Upper lobe of left lung (tissue), 6 donors: ENCODE results near the gene ADD2. TPM values are rescaled to one million over a fixed set of nuclear protein-coding genes. Genes with fewer than 3 reads are reported as not detected.

ENCODE experiments used
- ATAC-seq, 2 donors: fragments of 200-7000 bp; cut with Tn5 transposase; one replicate each; pipeline ENCODE4 v1.9.1; 2022; ENCODE audit warnings: mild to moderate bottlenecking in 2 of 2, moderate library complexity in 2 of 2; ENCODE audit not compliant: low FRiP score in 2 of 2
- DNase-seq, 2 donors: peaks; one replicate each; pipeline ENCODE4 v3.0.0-alpha.2; 2019 to 2020
- H3K27ac ChIP-seq, 4 donors: fragments of 200-600 bp; sonication (generic); one replicate each; pipeline ENCODE4 v1.5.1; 2016 to 2019
- H3K27me3 ChIP-seq, 4 donors: fragments of 200-600 bp; sonication (generic); one replicate each; pipeline ENCODE4 v1.5.1; 2017 to 2019
- H3K36me3 ChIP-seq, 4 donors: fragments of 200-600 bp; sonication (generic); one replicate each; pipeline ENCODE4 v1.5.1; 2016 to 2019
- H3K4me1 ChIP-seq, 4 donors: fragments of 200-600 bp; sonication (generic); one replicate each; pipeline ENCODE4 v1.5.1; 2018 to 2019
- H3K4me3 ChIP-seq, 4 donors: fragments of 200-600 bp; sonication (generic); one replicate each; pipeline ENCODE4 v1.5.1; 2017 to 2019; ENCODE audit warnings: mild to moderate bottlenecking in 2 of 4, moderate library complexity in 1 of 4
- H3K9me3 ChIP-seq, 4 donors: fragments of 200-600 bp; sonication (generic); one replicate each; pipeline ENCODE4 v1.5.1; 2018 to 2019
- CTCF ChIP-seq, 6 experiments: fragments of 450-650 bp in 4 of 6; fragments of 200-600 bp in 2 of 6; sonication (generic) in 2 of 6; IDR thresholded peaks; one replicate each; pipeline ENCODE4 v1.5.1; 2016 to 2019; ENCODE audit warnings: antibody characterized with exemption in 6 of 6
- EP300 ChIP-seq, 4 donors: sonication (generic); formaldehyde crosslinking; IDR thresholded peaks; one replicate each; pipeline ENCODE4 v1.5.1; 2017; ENCODE audit warnings: antibody characterized with exemption in 4 of 4, control low read depth in 2 of 4
- POLR2A ChIP-seq, 4 donors: fragments of 450-650 bp; IDR thresholded peaks; one replicate each; pipeline ENCODE4 v1.5.1; 2016 to 2017; ENCODE audit warnings: antibody characterized with exemption in 4 of 4, mild to moderate bottlenecking in 2 of 4
- POLR2AphosphoS5 ChIP-seq, 2 donors: sonication (generic); formaldehyde crosslinking; IDR thresholded peaks; one replicate each; pipeline ENCODE4 v1.5.1; 2017; ENCODE audit warnings: antibody characterized with exemption in 2 of 2
- WGBS, 2 donors: methylation state at CpG; one replicate each; pipeline ENCODE4 v1.1.5; 2017 to 2018; 5-methylcytosine and 5-hydroxymethylcytosine counted together
- total RNA-seq, 6 donors: library from RNA; depleted of rRNA in 4 of 6; stranded (reverse); fragments of >200 nt in 4 of 6; gene quantifications; one replicate each; pipeline versions ENCODE4 v1.1.0 to v1.2.1, GENCODE V29; 2016 to 2021
- donor health status: DM: no; HTN: no; CAD: no; lungs with moderate emphysema.
- donor health status: DM: no; HTN: yes; CAD: no; lungs with severe emphysema.

The ADD2 gene
- total RNA-seq, 6 donors from 2014 or later, result under 0.01 to 3.3 (median 0.50) TPM

- Histone ChIP-seq H3K27me3 (peaks cover 0 to under 1% (median 0%) of the 10 kb centered on the region in 4 donors), H3K4me1 (peaks cover 0 to under 1% (median 0%) of the 10 kb centered on the region in 4 donors), H3K9me3 (no peaks in the 10 kb centered on the region), H3K27ac (no peak overlapping the region), H3K4me3 (no peak overlapping the region), H3K36me3 (no peaks in the 10 kb centered on the region)
- TF ChIP-seq POLR2A (IDR thresholded peaks at IDR 0.05) (no peak), EP300 (IDR thresholded peaks at IDR 0.05) (no peak), CTCF (IDR thresholded peaks at IDR 0.05) (no peak), POLR2AphosphoS5 (IDR thresholded peaks at IDR 0.05) (no peak)
- ATAC-seq (no peak), DNase-seq (no peak)
- 89 to 94% methylated on average over 2 of the region's 2 CpGs for WGBS, 2 donors
Observed at GRCh38 chr2:70784320-70784719, 16.3 kb upstream of the ADD2 start.

DNA sequence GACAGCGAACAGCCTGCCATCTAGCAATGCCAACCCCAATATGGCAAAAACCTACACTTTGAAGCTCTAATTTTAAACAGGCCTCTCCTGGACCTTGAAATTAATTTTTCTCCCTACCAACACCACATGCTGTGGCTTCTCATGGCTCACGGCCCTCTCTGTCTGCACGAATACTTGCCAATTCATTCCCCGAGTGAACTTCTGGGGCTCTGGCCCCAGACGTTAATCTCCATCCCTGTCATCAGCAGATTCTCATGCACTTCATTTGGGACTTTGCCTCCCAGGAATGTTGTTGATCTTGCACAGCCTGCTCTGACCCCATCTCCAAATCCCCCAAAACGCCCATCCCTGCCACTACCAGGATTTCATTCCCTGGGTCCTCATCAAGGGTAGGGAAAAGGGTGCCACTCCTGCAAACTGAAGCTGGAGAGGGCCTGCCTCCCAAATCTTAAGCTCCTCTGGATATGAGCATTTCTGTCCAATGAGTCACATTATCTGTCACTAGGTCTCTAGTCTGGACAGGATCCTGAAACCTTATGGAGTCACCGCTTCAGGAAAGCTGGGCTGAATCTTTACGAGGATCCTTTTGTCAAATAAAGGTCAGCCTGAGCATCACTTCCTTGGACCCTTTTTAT, 12.0 kb upstream of the ADD2 start:
- Histone ChIP-seq H3K4me3 (no peak overlapping the region), H3K36me3 (no peaks in the 10 kb centered on the region), H3K27ac (no peak overlapping the region), H3K9me3 (no peaks in the 10 kb centered on the region), H3K4me1 (no peaks in the 10 kb centered on the region), H3K27me3 (no peaks in the 10 kb centered on the region)
- DNase-seq (no peak), ATAC-seq (no peak)
- TF ChIP-seq EP300 (IDR thresholded peaks at IDR 0.05) (no peak), CTCF (IDR thresholded peaks at IDR 0.05) (no peak), POLR2AphosphoS5 (IDR thresholded peaks at IDR 0.05) (no peak), POLR2A (IDR thresholded peaks at IDR 0.05) (no peak)
- WGBS, 2 donors, result 75 to 76% methylated on average over 8 of the region's 8 CpGs

- no peaks in the 10 kb centered on the region for H3K27me3 ChIP-seq
- DNase-seq (no peak), ATAC-seq (no peak)
- no peaks in the 10 kb centered on the region for H3K9me3 ChIP-seq
- no peak overlapping the region for H3K27ac ChIP-seq
- H3K36me3 ChIP-seq, result no peaks in the 10 kb centered on the region
- TF ChIP-seq POLR2AphosphoS5 (IDR thresholded peaks at IDR 0.05), result no peak
- WGBS, 2 donors, result 64 to 70% methylated on average over 3 of the region's 3 CpGs
- no peak overlapping the region for H3K4me3 ChIP-seq
- no peaks in the 10 kb centered on the region for H3K4me1 ChIP-seq
Observed at GRCh38 chr2:70779491-70779890, 11.5 kb upstream of the ADD2 start.

GRCh38 chr2:70778676-70779075, 10.7 kb upstream of the ADD2 start:
- 36 to 42% methylated on average over 1 of the region's 1 CpG for WGBS, 2 donors
- TF ChIP-seq POLR2AphosphoS5 (IDR thresholded peaks at IDR 0.05), result no peak
- no peak for TF ChIP-seq CTCF (IDR thresholded peaks at IDR 0.05)
- no peak for TF ChIP-seq EP300 (IDR thresholded peaks at IDR 0.05)
- no peak for TF ChIP-seq POLR2A (IDR thresholded peaks at IDR 0.05)
- Histone ChIP-seq H3K27ac (no peak overlapping the region), H3K4me1 (no peaks in the 10 kb centered on the region), H3K4me3 (no peak overlapping the region), H3K9me3 (no peaks in the 10 kb centered on the region), H3K27me3 (no peaks in the 10 kb centered on the region), H3K36me3 (no peaks in the 10 kb centered on the region)
- no peak for ATAC-seq
- no peak for DNase-seq

DNA sequence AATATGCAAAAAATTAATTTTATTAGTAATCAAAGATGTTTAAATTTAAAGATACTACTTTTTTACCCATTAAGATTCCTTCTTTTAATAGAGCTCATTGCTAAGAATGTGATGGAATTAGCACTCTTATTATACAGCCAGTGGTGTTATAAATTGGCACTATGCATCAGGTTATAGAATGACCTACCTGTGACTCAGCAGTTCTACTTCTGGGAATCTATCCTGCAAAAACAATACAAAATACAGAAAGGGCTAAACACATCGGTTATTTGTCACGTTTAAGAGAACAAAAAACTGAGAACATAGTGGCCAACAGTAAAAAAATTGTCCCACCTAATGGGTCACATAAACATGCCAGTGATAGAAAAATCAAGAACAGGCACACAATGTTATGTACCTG, 9.4 kb upstream of the ADD2 start:
- DNase-seq, result no peak
- no peak for ATAC-seq
- no peaks in the 10 kb centered on the region for H3K9me3 ChIP-seq
- no peaks in the 10 kb centered on the region for H3K4me1 ChIP-seq
- H3K27me3 ChIP-seq, result no peaks in the 10 kb centered on the region
- TF ChIP-seq CTCF (IDR thresholded peaks at IDR 0.05), result no peak
- no peak for TF ChIP-seq EP300 (IDR thresholded peaks at IDR 0.05)
- no peak for TF ChIP-seq POLR2AphosphoS5 (IDR thresholded peaks at IDR 0.05)
- TF ChIP-seq POLR2A (IDR thresholded peaks at IDR 0.05), result no peak
- no peaks in the 10 kb centered on the region for H3K36me3 ChIP-seq
- no peak overlapping the region for H3K27ac ChIP-seq
- no peak overlapping the region for H3K4me3 ChIP-seq
- WGBS, 2 donors, result 59 to 61% methylated on average over 2 of the region's 2 CpGs
